Brain microvascular endothelial cell (primary cell): Measurements from ENCODE around the gene HSD17B3.
"Not testable (repeated sequence)": the region's sequence is repeated elsewhere in the genome, so short reads cannot be mapped to it uniquely, and the experiment has no call there.

ENCODE experiments used
- DNase-seq: peaks from one replicate; pipeline ENCODE4 v3.0.0-alpha.2; 2020
- H3K27ac ChIP-seq: fragments of 250-450 bp; sonication (Bioruptor Pico); 2 replicates; pipeline ENCODE4 v1.5.1; 2020; ENCODE audit warnings: mild to moderate bottlenecking, moderate library complexity
- H3K27me3 ChIP-seq: fragments of 250-450 bp; sonication (Bioruptor Pico); replicated peaks from 2 replicates; pipeline ENCODE4 v1.5.1; 2020; ENCODE audit warnings: mild to moderate bottlenecking
- H3K36me3 ChIP-seq: fragments of 250-450 bp; sonication (Bioruptor Pico); replicated peaks from 2 replicates; pipeline ENCODE4 v1.5.1; 2020; ENCODE audit warnings: mild to moderate bottlenecking
- H3K4me3 ChIP-seq: 2 replicates; pipeline ENCODE4 v1.5.1; 2011; ENCODE audit warnings: low read depth, mild to moderate bottlenecking, control low read depth, low read length, moderate library complexity
- in situ Hi-C: cut with HindIII; loops from 2 replicates; pipeline ENCODE4 v1.10.0; 2017; ENCODE audit warnings: low sequenced_read_pairs, low pct_ligation_motif_present
- TF ChIP-seq, protein P1 (sequence below): IDR thresholded peaks from 2 replicates; pipeline ENCODE4 v1.5.1; 2011; ENCODE audit warnings: low read depth, mild to moderate bottlenecking, moderate library complexity, low read length, control low read depth, inconsistent platforms; ENCODE audit errors: missing control alignments

Gene HSD17B3

DNA sequence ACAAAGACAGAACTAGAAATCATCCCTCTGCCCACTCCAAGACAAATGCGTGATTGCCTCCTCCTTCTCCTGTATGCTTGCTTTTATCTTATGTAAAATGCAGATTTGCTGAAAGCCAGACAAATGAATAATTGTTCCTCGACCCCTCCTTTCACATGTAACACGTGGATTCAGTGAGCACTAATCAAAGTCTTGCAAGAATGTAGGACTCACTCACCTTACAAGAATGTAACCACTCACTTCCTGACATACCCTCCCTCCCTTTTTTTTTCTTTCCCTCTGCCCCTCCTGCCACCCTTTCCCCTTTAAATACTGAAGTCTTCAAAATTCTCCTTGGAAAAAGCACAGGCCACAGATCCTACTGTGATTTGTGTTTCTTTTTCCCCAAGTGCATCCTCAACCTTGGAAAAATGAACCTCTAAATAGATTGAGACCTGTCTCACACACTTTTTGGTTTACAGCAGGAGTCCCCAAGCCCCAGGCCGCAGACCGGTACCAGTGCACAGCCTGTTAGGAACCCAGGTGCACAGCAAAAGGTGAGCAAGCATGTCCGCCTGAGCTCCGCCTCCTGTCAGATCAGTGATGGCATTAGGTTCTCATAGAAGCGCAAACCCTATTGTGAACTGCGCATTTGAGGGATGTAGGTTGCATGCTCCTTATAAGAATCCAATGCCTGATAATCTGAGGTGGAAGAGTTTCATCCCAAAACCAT is 29.4 kb upstream of the HSD17B3 start:
- in situ Hi-C loops = no loop called here
- TF ChIP-seq, protein P1, sequence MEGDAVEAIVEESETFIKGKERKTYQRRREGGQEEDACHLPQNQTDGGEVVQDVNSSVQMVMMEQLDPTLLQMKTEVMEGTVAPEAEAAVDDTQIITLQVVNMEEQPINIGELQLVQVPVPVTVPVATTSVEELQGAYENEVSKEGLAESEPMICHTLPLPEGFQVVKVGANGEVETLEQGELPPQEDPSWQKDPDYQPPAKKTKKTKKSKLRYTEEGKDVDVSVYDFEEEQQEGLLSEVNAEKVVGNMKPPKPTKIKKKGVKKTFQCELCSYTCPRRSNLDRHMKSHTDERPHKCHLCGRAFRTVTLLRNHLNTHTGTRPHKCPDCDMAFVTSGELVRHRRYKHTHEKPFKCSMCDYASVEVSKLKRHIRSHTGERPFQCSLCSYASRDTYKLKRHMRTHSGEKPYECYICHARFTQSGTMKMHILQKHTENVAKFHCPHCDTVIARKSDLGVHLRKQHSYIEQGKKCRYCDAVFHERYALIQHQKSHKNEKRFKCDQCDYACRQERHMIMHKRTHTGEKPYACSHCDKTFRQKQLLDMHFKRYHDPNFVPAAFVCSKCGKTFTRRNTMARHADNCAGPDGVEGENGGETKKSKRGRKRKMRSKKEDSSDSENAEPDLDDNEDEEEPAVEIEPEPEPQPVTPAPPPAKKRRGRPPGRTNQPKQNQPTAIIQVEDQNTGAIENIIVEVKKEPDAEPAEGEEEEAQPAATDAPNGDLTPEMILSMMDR = no peak
- Histone ChIP-seq H3K27ac (no peak overlapping the region), H3K4me3 (no peak overlapping the region), H3K36me3 (no peaks in the 10 kb centered on the region), H3K27me3 (no peaks in the 10 kb centered on the region)
- no peak for DNase-seq

DNA sequence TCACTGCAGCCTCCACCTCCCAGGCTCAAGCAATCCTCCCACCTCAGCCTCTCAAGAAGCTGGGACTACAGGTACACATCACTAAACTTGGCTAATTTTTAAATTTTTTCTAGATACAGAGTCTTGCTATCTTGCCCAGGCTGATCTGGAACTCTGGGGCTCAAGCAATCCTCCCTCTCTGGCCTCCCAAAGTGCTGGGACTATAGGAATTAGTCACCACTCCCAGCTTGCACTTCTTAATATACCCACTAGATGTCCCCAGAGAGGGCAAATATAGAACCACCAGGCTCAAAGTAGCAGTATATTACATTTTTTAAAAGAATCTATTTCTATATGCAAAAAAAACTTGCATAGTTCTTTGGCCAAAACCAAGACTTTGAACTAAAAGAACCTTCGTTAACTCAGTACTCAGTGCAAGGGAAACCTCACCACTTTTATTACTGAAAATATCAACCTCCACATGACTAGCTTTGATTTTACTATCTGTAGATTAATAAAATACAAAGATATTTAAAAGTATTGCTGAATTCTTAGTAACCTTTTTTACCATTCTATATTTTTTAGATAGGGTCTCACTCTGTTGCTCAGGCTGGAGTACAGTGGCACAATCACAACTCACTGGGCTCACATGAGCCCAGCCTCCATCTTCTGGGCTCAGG is 25.8 kb upstream of the HSD17B3 start:
- no peak overlapping the region for H3K27ac ChIP-seq
- DNase-seq = peak; percentile 70
- no peak overlapping the region for H3K4me3 ChIP-seq
- H3K27me3 ChIP-seq = no peaks in the 10 kb centered on the region
- in situ Hi-C loops = no loop called here
- TF ChIP-seq, protein P1 = peak; percentile 74
- no peaks in the 10 kb centered on the region for H3K36me3 ChIP-seq

DNA sequence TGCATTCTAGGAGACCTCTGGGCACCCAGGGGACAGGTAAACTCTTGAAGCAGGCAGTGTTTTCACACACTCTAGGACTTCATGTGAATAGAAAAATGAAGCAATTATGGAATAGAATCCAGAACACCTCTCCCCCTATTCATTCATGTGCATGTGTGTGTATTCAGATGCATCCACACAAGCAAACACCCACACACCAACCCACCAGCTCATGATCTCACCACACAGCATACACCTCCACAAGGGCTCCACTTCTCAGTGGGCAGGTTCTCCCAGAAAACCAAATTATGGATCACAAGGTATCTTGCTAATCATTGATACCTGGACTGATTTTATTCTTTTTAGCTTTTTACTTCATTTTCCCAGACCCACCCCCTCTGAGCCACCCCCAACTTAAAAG is 21.2 kb upstream of the HSD17B3 start:
- Histone ChIP-seq H3K36me3 (no peaks in the 10 kb centered on the region), H3K27ac (no peak overlapping the region), H3K27me3 (no peaks in the 10 kb centered on the region), H3K4me3 (no peak overlapping the region)
- TF ChIP-seq, protein P1 = no peak
- DNase-seq = no peak
- in situ Hi-C loops = no loop called here

DNA sequence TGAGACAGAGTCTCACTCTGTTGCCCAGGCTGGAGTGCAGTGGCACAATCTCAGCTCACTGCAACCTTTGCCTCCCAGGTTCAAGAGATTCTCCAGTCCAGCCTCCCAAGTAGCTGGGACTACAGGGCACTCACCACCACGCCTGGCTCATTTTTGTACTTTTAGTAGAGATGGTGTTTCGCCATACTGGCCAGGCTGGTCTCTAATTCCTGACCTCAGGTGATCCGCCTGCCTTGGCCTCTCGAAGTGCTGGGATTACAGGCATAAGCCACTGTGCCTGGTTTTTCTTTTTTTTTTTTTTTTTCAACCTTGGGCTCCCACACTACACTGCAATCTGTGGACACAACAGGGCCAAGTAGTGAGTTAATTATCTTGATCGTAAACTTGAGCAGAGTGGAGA is 20.8 kb upstream of the HSD17B3 start:
- DNase-seq, in situ Hi-C loops, H3K4me3 ChIP-seq, H3K36me3 ChIP-seq, H3K27me3 ChIP-seq, H3K27ac ChIP-seq: not testable (repeated sequence)

DNA sequence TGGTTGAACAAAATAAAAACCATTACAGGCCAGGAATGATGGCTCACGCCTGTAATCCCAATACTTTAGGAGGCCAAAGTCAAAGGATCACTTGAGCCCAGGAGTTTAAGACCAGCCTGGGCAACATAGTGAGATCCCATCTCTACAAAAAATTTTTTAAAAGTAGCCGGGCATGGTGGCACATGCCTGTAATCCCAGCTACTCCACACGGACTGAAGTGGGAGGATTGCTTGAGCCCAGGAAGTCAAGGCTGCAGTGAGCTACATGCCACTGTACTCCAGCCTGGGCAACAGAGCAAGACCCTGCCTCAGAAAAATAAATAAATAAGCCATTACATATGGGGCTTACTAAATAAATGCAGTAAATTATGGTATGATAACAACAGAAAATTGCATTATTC is 20.2 kb upstream of the HSD17B3 start:
- H3K27ac ChIP-seq, in situ Hi-C loops, H3K27me3 ChIP-seq, H3K36me3 ChIP-seq, H3K4me3 ChIP-seq, DNase-seq: not testable (repeated sequence)

DNA sequence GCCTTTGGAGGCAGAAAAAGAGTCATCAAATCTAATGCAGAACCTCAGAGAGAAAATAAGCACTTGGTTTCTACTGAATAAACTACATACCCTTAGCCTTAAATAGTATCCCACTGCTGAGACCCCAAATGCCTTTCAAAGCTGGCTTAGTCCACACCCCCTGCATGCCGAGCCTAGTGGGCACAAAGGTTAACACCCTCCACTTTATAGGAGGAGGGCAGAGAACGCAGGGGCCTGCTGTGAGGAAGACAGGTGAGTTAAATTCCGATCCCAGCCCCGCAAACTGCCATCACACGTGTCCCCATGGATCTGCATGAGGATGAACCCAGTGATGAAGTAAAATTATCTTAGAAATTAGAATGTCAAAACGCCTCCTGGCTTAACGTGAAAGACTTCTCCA is 19.5 kb upstream of the HSD17B3 start:
- Histone ChIP-seq H3K4me3 (no peak overlapping the region), H3K27me3 (no peaks in the 10 kb centered on the region), H3K27ac (no peak overlapping the region), H3K36me3 (no peaks in the 10 kb centered on the region)
- no peak for DNase-seq
- in situ Hi-C loops = no loop called here
- TF ChIP-seq, protein P1 = no peak
